ENCODE data around the gene ATCAY.
"Not testable (repeated sequence)": the region's sequence is repeated elsewhere in the genome, so short reads cannot be mapped to it uniquely, and the experiment has no call there.

ATCAY gene

DNA sequence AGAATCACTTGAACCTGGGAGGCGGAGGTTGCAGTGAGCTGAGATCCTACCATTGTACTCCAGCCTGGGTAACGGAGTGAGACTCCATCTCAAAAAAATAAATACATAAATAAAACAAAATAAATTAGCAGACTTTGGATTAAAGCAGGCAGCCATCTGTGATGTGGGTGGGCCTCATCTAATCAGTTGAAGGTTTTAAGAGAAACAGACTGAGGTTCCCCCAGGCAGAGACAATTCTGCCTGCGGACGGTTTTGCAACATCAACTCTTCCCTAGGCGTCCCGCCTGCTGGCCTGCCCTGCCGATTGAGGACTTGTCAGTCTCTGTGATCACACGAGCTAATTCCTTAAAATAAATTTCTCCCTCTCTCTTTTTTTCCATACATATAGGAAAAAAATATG lies 23.7 kb downstream of the ATCAY start:
- DNase-seq = no peak

DNA sequence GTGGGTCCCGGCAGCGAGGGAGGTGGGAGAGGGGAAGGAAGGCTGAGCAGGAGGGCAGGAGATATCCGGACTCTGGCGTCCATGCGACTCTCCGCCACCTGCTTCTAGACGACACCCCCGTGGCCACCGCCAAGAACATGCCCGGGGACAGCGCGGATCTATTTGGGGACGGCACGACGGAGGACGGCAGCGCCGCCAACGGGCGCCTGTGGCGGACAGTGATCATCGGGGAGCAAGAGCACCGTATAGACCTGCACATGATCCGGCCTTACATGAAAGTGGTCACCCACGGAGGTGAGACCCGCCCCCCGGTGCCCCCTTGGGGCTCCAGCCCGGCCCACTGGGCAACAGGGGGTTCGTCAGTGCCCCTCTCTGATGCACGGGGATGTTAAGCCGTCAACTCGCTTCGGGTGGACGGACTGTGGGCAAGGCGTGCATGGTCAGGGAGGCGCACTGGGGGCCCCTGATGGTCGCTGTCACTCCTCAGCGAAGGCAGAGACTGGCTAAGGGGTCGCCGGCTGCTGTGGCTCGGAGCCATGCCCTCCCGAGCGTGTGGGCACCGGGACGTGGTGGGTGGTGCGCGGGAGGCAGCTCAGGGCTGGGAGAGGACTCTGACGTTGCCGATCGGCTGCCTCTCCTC lies 27.3 kb downstream of the ATCAY start:
- DNase-seq = no peak

DNA sequence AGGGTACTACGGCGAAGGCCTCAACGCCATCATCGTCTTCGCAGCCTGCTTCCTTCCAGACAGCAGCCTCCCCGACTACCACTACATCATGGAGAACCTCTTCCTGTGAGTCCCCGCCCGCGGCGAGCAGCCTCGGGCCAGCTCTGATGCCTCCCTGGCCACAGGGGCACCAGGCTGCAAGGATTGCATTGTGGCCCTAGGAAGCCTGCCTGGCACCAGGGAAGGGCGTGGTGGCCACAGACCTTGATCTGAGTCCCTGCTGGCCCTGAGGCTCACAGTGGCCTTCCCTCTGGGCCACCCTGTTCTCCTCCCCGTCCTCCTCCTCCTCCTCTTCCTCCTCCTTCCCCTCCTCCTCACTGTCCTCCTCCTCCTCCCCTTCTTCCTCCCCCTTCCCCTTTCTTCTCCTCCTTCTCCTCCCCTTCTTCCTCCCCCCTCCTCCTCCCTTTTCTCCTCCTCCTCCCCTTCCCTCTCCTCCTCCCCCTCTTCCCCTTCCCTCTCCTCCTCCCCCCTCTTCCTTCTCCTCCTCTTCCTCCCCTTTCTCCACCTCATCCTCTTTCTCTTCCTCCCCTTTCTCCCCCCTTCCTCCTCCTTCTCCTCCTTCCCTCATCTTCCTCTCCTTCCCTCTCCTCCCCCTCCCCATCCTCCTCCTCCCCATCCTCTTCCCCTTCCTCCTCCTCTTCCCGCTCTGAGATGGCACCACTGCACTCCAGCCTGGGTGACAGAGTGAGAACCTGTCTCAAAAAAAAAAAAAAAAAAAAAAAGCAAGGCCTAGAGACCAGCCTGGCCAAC lies 28.0 kb downstream of the ATCAY start:
- DNase-seq = no peak

DNA sequence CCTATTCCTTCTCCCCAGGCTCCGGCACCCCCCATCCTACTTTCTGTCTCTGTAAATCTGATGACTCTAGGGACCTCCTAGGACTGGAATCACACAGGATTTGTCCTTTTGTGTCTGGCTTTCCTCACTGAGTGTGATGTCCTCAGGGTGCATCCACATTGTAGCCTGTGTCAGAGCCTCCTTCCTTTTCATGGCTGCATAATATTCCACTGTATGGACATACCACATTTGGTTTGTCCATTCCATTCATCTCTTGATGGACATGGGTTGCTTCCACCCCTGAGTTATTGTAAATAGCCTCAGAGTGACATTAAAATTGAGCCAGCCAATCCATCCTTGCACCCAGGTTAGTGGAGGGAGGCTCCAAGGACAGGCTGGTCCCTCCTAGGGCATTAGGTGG lies 29.6 kb downstream of the ATCAY start:
- DNase-seq = no peak

DNA sequence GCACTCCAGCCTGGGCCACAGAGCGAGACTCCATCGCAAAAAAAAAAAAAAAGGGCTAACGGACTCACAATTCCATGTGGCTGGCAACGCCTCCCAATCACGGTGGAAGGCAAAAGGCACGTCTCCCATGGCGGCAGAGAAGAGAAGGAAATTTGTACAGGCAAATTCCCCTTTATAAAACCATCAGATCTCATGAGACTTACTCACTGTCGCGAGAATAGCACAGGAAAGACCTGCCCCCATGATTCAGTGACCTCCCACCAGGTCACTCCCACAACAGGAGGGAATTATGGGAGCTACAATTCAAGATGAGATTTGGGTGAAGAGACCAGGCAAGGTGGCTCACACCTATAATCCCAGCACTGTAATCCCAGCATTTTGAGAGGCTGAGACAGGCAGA lies 33.7 kb downstream of the ATCAY start:
- no peak for DNase-seq

DNA sequence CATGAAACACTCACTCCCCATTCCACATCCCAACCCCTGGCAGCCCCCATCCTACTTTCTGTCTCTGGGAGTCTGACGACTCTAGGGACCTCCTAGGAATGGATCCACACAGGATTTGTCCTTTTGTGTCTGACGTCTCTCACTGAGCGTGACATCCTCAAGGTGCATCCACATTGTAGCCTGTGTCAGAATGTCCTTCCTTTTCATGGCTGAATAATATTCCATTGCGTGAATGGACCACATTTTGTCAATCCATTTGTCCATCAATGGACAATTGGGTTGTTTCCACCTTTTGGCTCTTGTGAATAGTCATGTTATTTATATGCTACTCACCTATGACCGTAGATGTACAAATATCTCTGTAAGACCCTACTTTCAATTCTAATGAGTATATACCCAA lies 35.5 kb downstream of the ATCAY start:
- DNase-seq = no peak

DNA sequence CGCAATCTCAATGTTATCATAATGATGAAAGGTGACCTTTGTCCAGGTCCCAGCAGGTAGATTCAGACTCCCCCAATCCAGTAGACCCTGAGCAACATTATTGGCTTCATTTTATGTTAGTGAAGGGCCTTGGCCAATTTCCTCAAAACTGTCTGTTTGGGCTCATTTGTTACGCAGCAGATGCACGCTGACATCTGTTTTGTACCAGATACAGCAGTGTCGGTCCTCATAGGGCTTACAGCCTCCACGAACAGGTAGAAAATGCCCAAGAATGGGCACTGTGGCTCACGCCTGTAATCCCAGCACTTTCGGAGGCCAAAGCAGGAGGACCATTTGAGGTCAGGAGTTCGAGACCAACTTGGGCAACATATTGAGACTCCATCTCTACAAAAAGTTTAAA lies 39.3 kb downstream of the ATCAY start:
- no peak for DNase-seq

DNA sequence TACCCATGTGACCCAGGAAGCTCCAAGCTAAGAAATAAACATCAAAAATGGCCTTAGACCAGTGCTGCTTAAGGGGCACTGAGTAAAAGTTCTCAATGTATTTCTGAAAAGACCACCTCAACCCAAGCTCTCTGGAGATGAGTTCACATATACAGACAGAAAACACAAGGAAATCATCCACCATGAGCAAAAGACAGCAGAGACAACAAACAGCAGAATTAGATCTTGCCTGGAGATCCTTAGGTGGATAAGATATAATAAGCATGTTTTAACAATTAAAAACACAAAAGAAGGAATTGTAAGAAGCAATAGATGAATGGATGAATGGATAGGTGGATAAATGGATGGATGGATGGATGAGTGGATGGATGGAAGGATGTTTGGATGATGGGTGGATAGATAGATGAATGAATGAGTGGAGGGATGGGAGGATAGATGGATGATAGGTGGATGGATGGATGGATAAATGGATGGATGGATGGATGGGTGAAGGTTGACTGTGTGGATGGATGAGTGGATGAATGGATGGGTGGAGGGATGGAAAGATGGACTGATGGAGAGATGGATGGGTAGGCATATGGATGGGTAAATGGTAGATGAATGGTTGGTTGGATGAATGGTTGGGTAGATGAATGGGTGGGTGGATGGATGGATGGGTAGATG lies 42.7 kb downstream of the ATCAY start:
- no peak for DNase-seq

DNA sequence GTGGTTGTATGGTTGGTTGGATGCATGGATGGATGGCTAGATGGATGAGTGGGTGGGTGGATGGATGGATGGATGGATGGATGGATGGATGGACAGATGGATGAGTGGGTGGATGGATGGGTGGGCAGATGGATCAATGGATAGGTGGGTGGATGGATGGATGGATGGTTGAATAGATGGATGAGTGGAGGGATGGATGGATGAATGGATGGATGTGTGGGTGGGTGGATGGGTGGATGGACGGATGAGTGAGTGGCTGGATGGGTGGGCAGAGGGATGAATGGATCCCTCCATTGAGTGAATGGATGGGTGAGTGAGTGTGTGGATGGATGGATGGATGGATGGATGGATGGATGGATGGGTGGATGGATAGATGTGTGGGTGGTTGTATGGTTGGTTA lies 43.4 kb downstream of the ATCAY start:
- DNase-seq = no peak

DNA sequence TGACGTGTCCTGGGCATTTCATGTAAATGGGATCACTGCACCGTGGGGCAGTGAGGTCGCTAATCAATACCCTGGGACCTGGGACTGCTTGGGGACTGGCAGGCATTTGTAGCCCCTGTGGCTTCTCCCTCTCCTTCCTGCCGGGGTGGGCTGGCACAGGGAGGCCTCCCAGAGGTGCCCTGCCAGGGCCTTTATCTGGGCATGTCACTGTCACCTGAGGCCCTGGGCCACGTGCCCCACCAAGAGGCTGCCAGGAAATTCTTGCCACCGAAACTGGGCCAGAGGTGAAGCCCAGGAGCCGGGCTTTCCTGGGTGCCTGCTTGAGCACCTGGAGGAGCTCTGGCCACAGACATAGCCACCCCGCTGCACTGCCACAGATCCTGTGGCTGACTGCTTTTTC lies 50.6 kb downstream of the ATCAY start:
- DNase-seq = no peak

DNA sequence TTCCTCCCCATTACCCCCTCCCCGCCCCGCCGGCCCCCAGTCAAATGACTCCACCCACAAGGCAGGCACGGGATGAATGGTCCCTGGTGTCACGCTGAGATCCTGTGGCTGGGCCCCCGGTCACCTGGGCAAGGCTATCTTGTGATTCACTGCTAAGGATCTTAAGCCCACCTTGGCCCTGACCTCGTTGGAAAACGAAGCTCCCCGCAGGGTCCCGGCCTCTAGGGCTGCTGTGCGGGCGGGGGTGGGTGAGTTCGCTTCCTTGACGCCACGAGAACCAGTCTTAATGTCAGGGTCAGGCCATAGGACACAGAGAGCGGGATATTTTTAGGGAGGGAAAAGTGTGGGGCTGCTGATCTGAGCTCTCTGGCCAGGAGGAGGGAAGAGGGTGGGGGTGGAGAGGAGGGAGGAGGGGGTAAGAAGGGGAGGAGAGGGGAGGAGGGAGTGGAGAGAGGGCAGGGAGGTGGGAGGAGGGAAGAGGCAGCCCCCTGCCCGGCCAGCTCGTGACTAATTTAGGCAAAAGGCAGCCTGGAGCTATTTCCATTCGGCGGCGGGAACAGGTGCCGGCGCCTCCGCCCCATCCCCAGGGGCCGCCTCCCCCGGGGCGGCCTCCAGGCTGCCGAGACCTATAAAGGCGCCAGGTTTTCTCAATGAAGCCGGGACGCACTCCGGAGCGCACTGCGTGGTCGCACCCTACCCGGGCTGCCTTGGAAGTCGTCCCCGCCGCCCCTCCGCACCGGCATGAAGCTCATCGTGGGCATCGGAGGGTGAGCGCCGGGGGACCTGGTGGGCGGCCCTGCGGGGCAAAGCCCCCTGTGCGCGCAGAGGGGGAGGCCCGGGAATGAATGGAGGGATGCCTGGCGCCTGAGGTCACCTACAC lies 52.7 kb downstream of the ATCAY start, which contains the start of gene NMRK2:
Gene NMRK2, plus strand, starts transcription at position 139 of the 880 bp plus-strand sequence. Its CDS starts 603 bp downstream, at position 742.
- no peak for DNase-seq

DNA sequence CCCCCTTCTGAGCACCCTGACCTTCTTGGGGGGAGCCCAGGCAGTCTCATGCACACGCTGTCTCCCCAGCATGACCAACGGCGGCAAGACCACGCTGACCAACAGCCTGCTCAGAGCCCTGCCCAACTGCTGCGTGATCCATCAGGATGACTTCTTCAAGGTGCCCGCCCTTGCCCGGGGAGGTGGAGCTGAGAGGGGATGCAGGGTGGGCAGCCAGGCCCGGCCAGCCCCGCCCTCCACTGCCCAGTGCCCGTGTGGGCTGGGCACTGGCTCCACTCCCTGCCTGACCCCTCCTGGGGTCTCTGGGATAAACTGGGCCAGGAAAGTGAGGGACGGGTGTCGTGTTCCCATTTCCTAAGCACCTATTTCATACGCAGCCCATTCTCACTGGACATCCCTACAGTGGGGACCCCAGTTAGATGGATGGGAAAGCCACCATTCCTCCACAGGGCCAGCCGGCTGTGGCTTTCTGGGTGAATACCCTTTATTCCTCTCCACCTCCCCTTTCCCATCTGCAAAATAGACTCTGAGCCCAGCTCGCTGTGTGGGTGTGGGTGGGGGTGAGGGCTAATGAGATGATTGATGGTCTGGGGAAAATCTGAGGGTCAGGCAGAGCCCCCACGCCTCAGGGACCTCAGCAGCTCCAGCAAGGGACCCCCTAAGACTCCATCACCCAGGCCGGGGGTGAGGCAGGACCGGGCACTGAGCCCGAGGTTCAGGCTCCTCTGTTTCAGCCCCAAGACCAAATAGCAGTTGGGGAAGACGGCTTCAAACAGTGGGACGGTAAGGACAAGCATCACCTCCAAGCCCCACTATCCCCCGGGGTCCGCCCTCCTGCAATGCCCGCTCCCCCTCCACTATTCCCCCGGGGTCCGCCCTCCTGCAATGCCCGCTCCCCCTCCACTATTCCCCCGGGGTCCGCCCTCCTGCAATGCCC lies 56.3 kb downstream of the ATCAY start:
- DNase-seq = no peak

DNA sequence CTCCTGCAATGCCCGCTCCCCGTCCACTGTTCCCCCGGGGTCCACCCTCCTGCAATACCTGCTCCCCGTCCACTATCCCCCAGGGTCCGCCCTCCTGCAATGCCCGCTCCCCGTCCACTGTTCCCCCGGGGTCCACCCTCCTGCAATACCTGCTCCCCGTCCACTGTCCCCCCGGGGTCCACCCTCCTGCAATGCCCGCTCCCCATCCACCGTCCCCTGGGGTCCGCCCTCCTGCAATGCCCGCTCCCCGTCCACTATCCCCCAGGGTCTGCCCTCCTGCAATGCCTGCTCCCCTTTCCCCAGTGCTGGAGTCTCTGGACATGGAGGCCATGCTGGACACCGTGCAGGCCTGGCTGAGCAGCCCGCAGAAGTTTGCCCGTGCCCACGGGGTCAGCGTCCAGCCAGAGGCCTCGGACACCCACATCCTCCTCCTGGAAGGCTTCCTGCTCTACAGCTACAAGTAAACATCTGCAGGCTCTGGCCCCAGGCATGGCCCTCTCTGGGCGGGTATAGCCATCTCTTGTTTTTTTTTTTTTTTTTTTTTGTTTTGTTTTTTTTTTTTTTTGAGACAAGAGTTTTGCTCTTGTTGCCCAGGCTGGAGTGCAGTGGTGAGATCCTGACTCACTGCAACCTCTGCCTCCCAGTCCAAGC lies 57.9 kb downstream of the ATCAY start:
- not testable (repeated sequence) for DNase-seq

DNA sequence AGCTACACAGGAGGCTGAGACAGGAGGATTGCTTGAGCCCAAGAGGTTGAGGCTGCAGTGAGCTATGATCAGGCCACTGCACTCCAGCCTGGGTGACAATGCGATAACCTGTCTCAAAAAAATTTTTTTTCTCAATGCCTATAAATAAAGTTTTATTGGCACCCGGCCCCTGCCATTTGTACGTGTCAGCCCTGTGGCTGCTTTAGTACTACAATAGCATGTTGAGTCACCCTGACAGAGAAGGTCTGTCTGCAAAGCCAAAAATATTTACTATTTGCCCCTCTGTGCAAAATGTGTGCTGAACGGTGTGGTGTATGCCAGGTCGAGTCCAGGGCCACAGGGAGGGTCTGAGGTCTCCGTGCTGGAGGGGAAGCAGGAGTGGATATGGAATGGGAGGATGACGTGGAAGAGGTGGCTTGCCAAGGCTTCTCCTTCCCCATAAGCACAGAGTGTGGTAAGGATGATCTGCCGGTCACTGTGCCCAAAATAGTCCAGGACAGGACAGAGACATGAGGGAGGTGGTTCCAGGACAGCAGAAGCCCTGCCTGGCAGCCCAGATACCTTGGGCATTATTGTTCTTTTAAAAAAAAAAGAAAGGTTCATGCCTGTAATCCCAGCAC lies 62.4 kb downstream of the ATCAY start:
- DNase-seq = no peak

DNA sequence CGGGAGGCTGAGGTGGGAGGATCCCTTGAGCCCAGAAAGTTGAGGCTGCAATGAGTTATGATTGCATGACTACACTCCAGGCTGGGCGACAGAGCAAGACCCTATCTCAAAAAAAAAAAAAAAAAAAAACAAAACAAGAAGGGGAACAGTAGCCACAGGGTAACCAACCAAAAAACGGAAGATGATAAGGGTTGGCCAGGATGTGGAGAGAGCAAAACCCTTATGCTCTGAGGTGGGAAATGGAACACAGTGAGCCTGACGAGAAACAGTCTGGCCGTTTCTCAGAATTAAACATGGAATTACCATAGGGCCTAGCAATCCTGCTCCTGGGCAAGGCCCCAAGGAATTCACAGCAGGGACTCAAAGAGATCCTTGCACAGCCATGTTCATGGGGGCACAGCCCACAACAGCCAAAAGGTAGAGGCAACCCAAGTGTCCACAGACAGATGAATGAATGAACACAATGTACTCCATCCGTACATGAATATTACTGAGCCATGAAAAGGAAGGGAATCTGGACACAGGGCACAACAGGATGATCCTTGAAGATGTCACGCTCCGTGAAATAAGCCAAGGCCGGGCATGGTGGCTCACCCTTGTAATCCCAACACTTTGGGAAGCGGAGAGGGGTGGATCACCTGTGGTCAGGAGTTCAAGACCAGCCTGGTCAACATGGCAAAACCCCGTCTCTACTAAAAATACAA lies 63.7 kb downstream of the ATCAY start:
- no peak for DNase-seq

DNA sequence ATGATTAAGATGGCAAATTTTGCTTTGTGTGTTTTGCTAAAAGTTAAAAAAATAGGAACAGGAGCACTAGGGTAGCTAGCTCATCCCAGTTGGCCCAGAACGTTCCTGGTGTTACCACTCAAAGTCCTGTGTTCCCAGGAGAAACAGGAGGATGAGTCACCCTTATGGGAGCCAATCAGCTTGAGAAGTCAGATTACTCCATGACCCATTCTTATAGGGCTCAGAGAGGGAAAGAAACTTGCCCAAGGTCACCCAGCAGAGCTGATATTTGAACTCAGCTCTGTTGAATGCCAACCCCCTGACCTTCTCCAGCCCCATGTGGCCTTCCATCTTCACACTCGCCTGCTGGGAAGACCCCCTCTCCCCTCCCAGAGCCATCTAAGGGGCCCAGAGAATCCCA lies 65.4 kb downstream of the ATCAY start:
- DNase-seq = no peak

DNA sequence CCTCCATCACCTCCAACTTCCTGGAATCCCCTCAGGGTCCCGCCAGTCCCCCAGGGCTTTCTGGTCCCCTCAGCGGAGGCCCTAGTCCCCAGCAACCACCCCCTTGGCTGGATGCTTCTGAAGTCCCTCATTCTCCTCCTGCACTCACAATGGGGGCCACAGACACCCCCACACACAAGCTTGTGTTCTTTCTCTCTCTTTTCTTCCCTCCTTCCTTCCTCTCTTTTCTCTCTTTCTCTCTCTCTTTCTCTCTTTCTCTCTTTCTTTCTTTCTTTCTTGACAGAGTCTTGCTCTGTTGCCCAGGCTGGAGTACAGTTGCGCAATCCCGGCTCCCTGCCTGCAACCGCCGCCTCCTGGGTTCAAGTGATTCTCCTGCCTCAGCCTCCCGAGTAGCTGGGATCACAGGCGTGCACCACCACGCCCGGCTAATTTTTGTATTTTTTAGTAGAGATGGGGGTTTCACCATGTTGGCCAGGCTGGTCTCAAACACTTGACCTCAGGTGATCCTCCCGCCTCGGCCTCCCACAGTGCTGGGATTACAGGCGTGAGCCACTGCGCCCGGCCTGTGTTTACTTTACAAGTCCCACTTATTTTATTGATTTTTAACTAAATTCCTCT lies 66.9 kb downstream of the ATCAY start:
- DNase-seq = not testable (repeated sequence)

DNA sequence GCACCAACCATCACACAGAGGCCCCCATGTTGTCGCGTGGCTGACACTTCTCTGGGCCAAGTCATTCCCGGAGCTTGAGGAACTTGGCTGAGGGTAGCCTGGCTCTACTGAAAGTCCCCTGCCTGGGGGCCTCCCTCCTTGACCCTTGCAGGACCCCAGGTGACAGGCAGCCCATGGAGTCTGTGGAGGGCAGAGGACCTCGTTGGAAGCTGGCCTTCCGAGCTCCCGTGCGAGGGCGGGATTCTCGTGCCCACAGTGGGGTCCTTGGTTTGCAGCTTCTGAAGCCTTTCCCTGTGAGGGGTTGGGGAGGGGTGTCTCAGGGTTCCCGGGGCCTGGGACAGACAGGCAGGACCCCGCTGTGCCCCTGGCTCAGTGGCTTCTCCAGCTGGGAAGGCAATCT lies 68.8 kb downstream of the ATCAY start:
- no peak for DNase-seq

DNA sequence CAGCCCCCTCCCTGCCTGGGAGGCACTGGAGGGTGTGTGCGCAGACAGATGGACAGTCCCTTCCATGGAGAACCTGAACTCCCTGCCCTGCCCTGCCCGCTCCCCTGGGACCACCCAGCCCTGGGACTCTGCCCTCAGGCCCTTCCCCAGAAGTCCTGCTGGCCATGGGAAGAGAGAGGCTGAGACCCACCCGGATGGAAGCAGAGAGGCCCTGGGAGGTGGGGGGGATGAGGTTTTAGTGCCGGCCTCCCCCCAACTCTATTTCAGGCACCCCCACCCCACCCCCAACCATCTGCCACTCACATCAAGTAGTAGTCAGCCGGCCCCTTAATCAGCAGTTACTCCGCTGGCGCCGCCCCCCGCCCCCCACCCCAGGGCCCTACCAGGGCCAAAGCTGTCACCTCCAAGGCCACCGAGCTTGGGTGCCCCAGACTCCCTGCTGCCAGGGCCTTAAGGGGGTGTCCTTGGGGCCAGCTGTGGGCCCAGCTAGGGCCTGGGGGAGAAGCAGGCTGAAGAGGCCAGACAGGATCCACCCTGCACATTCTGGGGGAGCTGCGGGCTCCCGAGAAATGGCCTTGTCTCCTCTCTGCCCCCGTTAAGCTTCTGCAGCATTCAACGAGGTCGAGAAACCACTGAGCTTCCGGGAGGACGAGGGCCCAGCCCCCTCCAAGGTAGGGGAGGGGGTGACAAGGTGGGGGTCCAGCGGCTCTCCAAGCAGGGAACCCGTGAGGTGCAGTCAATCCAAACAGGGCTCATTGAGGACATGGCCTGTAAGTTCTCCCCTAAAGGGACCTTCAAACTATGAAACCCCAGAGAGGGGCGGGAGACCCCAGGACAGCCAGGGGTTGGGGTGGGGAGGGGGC lies 69.7 kb downstream of the ATCAY start:
- DNase-seq = no peak

All from hippocampal formation (tissue), 2 donors.